ENCODE results near the gene ABCC6.

- TF ChIP-seq, protein P1, sequence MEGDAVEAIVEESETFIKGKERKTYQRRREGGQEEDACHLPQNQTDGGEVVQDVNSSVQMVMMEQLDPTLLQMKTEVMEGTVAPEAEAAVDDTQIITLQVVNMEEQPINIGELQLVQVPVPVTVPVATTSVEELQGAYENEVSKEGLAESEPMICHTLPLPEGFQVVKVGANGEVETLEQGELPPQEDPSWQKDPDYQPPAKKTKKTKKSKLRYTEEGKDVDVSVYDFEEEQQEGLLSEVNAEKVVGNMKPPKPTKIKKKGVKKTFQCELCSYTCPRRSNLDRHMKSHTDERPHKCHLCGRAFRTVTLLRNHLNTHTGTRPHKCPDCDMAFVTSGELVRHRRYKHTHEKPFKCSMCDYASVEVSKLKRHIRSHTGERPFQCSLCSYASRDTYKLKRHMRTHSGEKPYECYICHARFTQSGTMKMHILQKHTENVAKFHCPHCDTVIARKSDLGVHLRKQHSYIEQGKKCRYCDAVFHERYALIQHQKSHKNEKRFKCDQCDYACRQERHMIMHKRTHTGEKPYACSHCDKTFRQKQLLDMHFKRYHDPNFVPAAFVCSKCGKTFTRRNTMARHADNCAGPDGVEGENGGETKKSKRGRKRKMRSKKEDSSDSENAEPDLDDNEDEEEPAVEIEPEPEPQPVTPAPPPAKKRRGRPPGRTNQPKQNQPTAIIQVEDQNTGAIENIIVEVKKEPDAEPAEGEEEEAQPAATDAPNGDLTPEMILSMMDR (conservative IDR thresholded peaks at IDR 0.05; ENCODE audit: low read depth, low read length) = no peak
- no peak for TF ChIP-seq EZH2 (IDR thresholded peaks at IDR 0.05; ENCODE audit: borderline replicate concordance, low read depth, low read length, poor library complexity, severe bottlenecking)
Observed at GRCh38 chr16:16163571-16163970, 59.7 kb downstream of the ABCC6 start.
